HEK293 (cell line): ENCODE data around the gene CABP4.

ENCODE experiments used
- ATF2 ChIP-seq: fragments of 450-650 bp; formaldehyde crosslinking; IDR thresholded peaks from 2 replicates; pipeline ENCODE4 v1.5.1; 2016; ENCODE audit warnings: missing biosample characterization, missing genetic modification characterization, low read depth
- INSM2 ChIP-seq: fragments of 450-650 bp; formaldehyde crosslinking; IDR thresholded peaks from 2 replicates; pipeline ENCODE4 v1.5.1; 2016; ENCODE audit warnings: missing biosample characterization, missing genetic modification characterization
- KLF16 ChIP-seq: fragments of 450-650 bp; formaldehyde crosslinking; IDR thresholded peaks from 2 replicates; pipeline ENCODE4 v1.5.1; 2017; ENCODE audit warnings: missing biosample characterization, missing genetic modification characterization
- PATZ1 ChIP-seq: fragments of 450-650 bp; formaldehyde crosslinking; IDR thresholded peaks from 2 replicates; pipeline ENCODE4 v1.5.1; 2016; ENCODE audit warnings: missing biosample characterization, missing genetic modification characterization
- PRDM2 ChIP-seq: fragments of 450-650 bp; formaldehyde crosslinking; IDR thresholded peaks from 2 replicates; pipeline ENCODE4 v1.5.1; 2016; ENCODE audit warnings: missing biosample characterization, missing genetic modification characterization, borderline replicate concordance
- REST ChIP-seq: fragments of 450-650 bp; formaldehyde crosslinking; IDR thresholded peaks from 2 replicates; pipeline ENCODE4 v1.5.1; 2016; ENCODE audit warnings: missing biosample characterization, missing genetic modification characterization
- ZBTB10 ChIP-seq: fragments of 450-650 bp; formaldehyde crosslinking; IDR thresholded peaks from 2 replicates; pipeline ENCODE4 v1.5.1; 2016; ENCODE audit warnings: missing biosample characterization, missing genetic modification characterization
- ZBTB6 ChIP-seq: fragments of 450-650 bp; formaldehyde crosslinking; IDR thresholded peaks from 2 replicates; pipeline ENCODE4 v1.5.1; 2017; ENCODE audit warnings: missing biosample characterization, missing genetic modification characterization
- ZNF169 ChIP-seq: fragments of 450-650 bp; formaldehyde crosslinking; IDR thresholded peaks from 2 replicates; pipeline ENCODE4 v1.5.1; 2016; ENCODE audit warnings: missing biosample characterization, missing genetic modification characterization
- ZNF248 ChIP-seq: fragments of 450-650 bp; formaldehyde crosslinking; IDR thresholded peaks from 2 replicates; pipeline ENCODE4 v1.5.1; 2017; ENCODE audit warnings: missing biosample characterization, missing genetic modification characterization
- ZNF37A ChIP-seq: fragments of 450-650 bp; IDR thresholded peaks from 2 replicates; pipeline ENCODE4 v1.5.1; 2018; ENCODE audit warnings: missing biosample characterization, missing genetic modification characterization
- ZNF571 ChIP-seq: fragments of 450-650 bp; formaldehyde crosslinking; IDR thresholded peaks from 2 replicates; pipeline ENCODE4 v1.5.0; 2017; ENCODE audit warnings: missing biosample characterization, missing genetic modification characterization
- ZNF580 ChIP-seq: fragments of 450-650 bp; formaldehyde crosslinking; IDR thresholded peaks from 2 replicates; pipeline ENCODE4 v1.5.1; 2016; ENCODE audit warnings: missing biosample characterization, missing genetic modification characterization
- ZNF596 ChIP-seq: fragments of 450-650 bp; IDR thresholded peaks from 2 replicates; pipeline ENCODE4 v1.5.0; 2018; ENCODE audit warnings: missing biosample characterization, mild to moderate bottlenecking, missing genetic modification characterization, moderate library complexity
- ZNF621 ChIP-seq: fragments of 450-650 bp; formaldehyde crosslinking; IDR thresholded peaks from 2 replicates; pipeline ENCODE4 v1.5.1; 2017; ENCODE audit warnings: missing biosample characterization, missing genetic modification characterization
- ZNF639 ChIP-seq: fragments of 450-650 bp; formaldehyde crosslinking; IDR thresholded peaks from 2 replicates; pipeline ENCODE4 v1.5.1; 2016; ENCODE audit warnings: missing biosample characterization, missing genetic modification characterization
- ZSCAN16 ChIP-seq: fragments of 450-650 bp; formaldehyde crosslinking; IDR thresholded peaks from 2 replicates; pipeline ENCODE4 v1.5.1; 2016; ENCODE audit warnings: missing biosample characterization, missing genetic modification characterization

The CABP4 gene

GRCh38 chr11:67420646-67421429 is 34.3 kb upstream of the CABP4 start (continued):
- TF ChIP-seq PATZ1 (tag by site-specific recombination) (0 out of 2 replicates have a peak, but pooled peaks have one; percentile 22), ZNF169 (no peak), ZNF580 (tag by site-specific recombination) (no peak), ZNF639 (no peak), ATF2 (no peak), ZNF621 (tag by site-specific recombination) (no peak), ZNF37A (tag by site-specific recombination) (no peak), ZNF571 (tag by site-specific recombination) (no peak), REST (tag by site-specific recombination) (no peak), ZBTB10 (tag by site-specific recombination) (no peak), ZBTB6 (no peak), PRDM2 (tag by site-specific recombination) (no peak), ZSCAN16 (tag by site-specific recombination) (no peak), INSM2 (tag by site-specific recombination) (no peak), KLF16 (tag by site-specific recombination) (no peak), ZNF248 (no peak), ZNF596 (tag by site-specific recombination) (0 out of 2 replicates have a peak, but pooled peaks have one; percentile 23)
